Coronary artery (tissue), 2 donors: ENCODE data around the gene PHACTR1.

Experiments
- DNase-seq: peaks from one replicate; pipeline ENCODE4 v3.0.0-alpha.2; 2017; ENCODE audit warnings: low spot score
- H3K27ac ChIP-seq, 2 donors: fragments of 200-600 bp; sonication (generic); one replicate each; pipeline ENCODE4 v1.5.1; 2016 to 2019
- H3K4me3 ChIP-seq: fragments of 200-600 bp; sonication (generic); 2 replicates; pipeline ENCODE4 v1.5.1; 2016; ENCODE audit warnings: mild to moderate bottlenecking, moderate library complexity
- CTCF ChIP-seq: fragments of 200-600 bp; sonication (generic); IDR thresholded peaks from one replicate; pipeline ENCODE4 v1.5.1; 2019; ENCODE audit warnings: antibody characterized with exemption

The PHACTR1 gene

GRCh38 chr6:13195803-13196202 lies 479.2 kb downstream of the PHACTR1 start:
- H3K4me3 ChIP-seq, result no peak overlapping the region
- H3K27ac ChIP-seq, result no peak overlapping the region
- DNase-seq, result no peak
- TF ChIP-seq CTCF, result no peak

- Histone ChIP-seq H3K4me3 (no peak overlapping the region), H3K27ac (no peak overlapping the region)
- TF ChIP-seq CTCF, result no peak
- DNase-seq, result no peak
These were observed 481.6 kb downstream of the PHACTR1 start for GRCh38 chr6:13198168-13198567.

DNA sequence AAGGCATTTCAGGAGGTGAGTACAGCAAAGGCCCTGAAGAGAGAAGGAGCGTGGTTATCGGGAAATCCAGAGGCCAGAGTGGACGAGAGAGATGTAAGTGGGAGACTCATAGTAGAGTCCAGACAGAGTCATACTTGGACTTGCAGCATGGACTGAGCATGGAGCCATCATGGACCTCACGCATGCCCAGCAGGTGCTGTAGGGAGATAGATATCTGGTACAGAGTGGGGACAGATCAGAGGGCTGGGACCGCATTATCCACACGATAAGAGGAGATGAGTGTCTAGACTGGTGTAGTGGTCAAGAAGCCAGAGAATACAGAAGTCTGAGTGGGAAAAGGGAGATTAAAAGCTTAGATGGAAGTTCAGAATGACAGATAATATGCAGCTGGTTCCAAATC lies 484.8 kb downstream of the PHACTR1 start:
- no peak overlapping the region for H3K27ac ChIP-seq
- DNase-seq, result no peak
- H3K4me3 ChIP-seq, result no peak overlapping the region
- TF ChIP-seq CTCF, result no peak

- no peak for DNase-seq
- no peak overlapping the region for H3K4me3 ChIP-seq
- TF ChIP-seq CTCF, result no peak
- H3K27ac ChIP-seq, result no peak overlapping the region
These were observed 486.6 kb downstream of the PHACTR1 start for GRCh38 chr6:13203145-13203544.

DNA sequence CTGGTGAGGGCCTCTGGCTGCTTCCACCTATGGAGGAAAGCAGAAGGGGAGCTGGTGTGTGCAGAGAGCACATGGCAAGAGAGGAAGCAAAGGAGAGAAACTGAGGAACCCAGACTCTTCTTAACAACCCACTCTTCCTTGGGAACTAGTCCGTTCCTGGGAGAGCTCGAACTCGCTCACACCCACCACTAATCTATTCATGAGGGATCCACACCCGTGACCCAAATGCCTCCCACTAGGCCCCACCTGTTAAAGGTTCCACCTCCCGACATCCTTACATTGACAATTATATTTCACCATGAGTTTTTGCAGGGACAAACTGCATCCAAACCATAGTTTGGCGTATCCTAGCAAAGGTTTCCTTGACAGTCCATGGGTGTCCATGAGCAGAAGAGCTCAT lies 488.5 kb downstream of the PHACTR1 start:
- no peak for TF ChIP-seq CTCF
- DNase-seq, result no peak
- H3K27ac ChIP-seq, result no peak overlapping the region
- H3K4me3 ChIP-seq, result no peak overlapping the region

DNA sequence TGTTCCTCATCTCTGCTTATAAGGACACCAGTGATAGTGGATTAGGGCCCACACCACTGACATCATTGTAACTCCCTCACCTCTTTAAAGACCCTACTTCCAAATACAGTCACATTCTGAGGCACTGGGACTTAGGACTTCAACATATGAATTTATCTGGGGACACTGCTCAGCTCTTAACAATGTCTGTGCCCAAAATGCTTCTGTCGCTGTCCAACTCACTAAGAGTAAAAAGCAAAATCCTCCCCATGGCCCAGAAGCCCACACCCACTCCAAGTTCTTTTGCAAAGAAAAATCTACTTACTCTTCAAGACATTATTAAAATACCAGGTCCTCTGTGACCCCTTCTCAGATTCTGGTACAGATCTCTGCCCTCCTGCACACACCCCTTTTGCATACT lies 495.5 kb downstream of the PHACTR1 start:
- TF ChIP-seq CTCF, result no peak
- H3K4me3 ChIP-seq, result no peak overlapping the region
- DNase-seq, result no peak
- no peak overlapping the region for H3K27ac ChIP-seq

DNA sequence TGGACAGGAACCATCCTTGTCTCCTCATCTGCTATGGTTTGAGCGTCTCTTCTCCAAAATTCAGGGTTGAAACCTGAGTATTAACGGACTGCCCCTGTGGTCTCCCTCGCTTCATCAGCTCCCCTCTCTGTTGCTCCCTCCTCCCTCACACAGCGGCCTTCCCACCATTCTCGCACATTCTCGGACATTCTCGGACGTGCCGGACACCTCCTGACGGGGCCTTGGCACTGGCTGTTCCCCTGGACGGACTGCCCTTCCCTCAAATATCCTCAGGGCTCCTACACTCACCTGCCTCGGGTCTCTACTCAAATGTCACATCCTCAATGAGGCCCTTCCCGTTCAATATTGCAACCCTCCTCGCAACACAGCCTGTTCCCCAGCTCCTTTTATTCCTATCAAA lies 496.0 kb downstream of the PHACTR1 start:
- H3K27ac ChIP-seq, result no peak overlapping the region
- no peak for DNase-seq
- no peak for TF ChIP-seq CTCF
- H3K4me3 ChIP-seq, result no peak overlapping the region
